HG03108 (cell line): ENCODE results near the gene MAP2K6.

Experiments used
- ATAC-seq: cut with Tn5 transposase; IDR thresholded peaks from one replicate; pipeline ENCODE4 v1.9.1; 2021; ENCODE audit warnings: moderate library complexity; ENCODE audit not compliant: unreplicated experiment

The MAP2K6 gene

DNA sequence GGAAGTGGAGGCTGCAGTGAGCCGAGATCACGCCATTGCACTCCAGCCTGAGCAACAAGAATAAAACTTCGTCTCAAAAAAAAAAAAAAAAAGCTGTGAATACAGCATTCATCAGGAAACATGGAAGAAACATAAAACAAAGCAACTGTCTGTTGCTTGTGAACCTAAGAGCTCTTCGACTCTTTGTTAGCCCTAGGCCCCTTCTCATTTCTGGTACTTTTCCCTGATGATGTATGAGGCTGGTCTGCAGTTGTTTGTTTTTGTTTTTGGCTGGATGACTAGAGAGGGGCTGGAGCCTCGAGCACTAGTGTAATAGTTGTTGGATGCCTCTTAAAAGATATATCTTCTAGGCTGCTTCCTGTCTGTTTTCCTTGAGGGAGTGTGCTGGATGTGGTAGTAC lies 113.5 kb downstream of the MAP2K6 start:
- no peak for ATAC-seq

GRCh38 chr17:69533481-69534234 lies 119.2 kb downstream of the MAP2K6 start:
- no peak for ATAC-seq

- ATAC-seq, result no peak
Measured at GRCh38 chr17:69534235-69534621, 119.7 kb downstream of the MAP2K6 start.

DNA sequence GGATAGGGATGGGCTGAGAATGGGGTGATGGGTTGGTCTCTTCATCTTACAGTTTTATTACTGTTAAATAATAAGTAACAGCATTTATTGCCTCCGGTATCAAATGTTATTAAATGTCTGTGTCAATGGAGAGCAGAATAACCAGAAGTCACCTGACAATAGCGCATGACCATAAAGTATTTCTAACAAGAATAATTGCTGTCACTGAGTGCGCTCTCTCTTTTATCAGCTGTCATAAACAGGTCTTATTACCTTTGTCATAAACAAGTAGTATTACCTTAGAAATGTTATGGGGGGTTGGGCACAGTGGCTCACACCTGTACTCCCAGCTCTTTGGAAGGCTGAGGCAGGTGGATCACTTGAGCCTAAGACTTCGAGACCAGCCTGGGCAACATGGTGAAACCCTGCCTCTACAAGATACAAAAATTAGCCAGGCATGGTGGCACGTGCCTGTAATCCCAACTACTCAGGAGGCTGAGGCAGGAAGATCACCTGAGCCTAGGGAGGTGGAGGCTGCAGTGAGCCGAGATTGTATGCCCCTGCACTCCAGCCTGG lies 120.6 kb downstream of the MAP2K6 start:
- ATAC-seq, result no peak

- ATAC-seq, result no peak
Measured at GRCh38 chr17:69538795-69539194, 124.3 kb downstream of the MAP2K6 start.

DNA sequence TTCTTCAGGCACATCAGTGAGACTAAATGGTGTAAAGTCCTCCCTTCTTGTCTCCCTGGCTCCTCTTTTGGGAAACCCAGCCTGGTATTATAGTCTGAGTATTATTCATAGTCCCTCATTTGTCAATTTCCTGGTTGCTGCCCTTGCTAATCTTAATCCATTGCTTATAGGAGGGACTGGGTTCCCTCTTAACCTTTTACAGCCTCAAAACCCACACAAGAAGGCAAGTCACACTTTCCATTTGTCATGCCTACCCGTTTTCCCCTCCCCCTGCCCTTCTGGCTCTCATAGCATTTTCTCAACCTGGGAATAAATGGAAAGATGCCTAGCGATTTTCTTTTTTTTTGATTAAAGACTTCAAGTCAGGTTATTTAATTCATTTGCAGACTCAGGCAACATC lies 124.8 kb downstream of the MAP2K6 start:
- ATAC-seq, result no peak

- no peak for ATAC-seq
Measured at GRCh38 chr17:69539781-69540319, 125.4 kb downstream of the MAP2K6 start.

DNA sequence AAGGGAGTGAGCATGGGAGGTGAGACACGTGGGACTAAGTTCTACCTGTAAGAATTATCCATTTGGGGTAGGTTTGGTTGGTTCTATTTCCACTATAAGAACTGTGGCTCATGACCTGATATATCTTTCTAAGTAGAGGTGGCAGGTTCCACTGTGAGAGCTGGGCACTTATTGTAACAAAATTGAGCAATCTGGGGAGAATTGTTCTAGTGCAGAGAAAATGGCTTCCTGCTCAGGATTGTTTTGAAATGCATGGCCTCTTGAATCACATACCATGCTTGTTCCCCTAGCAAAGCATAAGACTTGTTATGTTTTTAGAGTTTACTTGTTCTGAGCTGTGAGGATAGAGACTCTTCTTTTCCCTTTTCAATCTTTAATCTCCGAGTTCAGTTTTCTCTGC lies 125.9 kb downstream of the MAP2K6 start:
- no peak for ATAC-seq

- no peak for ATAC-seq
Measured at GRCh38 chr17:69547230-69547629, 132.7 kb downstream of the MAP2K6 start.

- ATAC-seq, result no peak
Measured at GRCh38 chr17:69547947-69548346, 133.4 kb downstream of the MAP2K6 start.

GRCh38 chr17:69551212-69552010 lies 136.9 kb downstream of the MAP2K6 start:
- no peak for ATAC-seq

GRCh38 chr17:69552986-69553667 lies 138.6 kb downstream of the MAP2K6 start:
- no peak for ATAC-seq

- ATAC-seq, result no peak
Measured at GRCh38 chr17:69555056-69555455, 140.6 kb downstream of the MAP2K6 start.

- ATAC-seq, result no peak
Measured at GRCh38 chr17:69557339-69557738, 142.8 kb downstream of the MAP2K6 start.

GRCh38 chr17:69558796-69559195 lies 144.3 kb downstream of the MAP2K6 start:
- no peak for ATAC-seq

DNA sequence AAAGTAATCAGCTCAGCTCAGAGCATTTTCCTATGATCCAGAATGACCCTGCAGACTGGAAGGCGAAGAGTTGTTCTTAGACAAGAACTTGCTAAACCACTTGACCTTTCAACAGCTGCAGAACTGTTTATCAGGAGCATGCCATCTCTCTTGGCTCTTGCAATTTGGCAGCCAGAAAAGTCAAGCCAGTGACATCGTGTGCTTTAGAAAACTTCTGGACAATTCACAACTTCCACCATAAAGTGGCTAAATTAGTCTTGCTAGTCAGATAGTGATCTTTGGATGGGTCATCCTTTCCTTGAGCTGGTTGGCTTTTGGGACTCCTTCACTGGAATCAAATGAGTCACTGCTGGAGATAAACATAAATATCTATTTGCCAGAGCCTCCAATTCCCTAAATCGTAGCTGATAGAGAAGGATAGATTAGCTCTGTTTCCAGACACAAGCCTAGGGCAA lies 146.5 kb downstream of the MAP2K6 start:
- no peak for ATAC-seq

DNA sequence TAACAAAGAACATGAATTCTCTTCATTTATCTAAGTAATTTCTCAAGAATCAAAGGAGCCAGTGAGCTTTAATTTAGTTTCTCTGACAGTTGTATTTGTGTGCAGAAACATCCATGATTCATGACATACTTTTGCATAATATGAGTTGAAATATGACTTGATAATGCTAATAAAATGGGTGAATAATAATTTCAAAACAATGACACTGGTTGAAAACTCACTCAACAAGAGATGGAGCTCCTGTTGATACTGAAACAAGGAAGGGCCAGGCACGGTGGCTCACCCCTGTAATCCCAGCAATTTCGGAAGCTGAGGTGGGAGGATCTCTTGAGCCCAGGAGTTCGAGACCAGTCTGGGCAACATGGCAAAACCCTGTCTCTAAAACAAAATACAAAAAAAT lies 147.0 kb downstream of the MAP2K6 start:
- no peak for ATAC-seq

- ATAC-seq, result no peak
Measured at GRCh38 chr17:69565447-69565846, 150.9 kb downstream of the MAP2K6 start.

DNA sequence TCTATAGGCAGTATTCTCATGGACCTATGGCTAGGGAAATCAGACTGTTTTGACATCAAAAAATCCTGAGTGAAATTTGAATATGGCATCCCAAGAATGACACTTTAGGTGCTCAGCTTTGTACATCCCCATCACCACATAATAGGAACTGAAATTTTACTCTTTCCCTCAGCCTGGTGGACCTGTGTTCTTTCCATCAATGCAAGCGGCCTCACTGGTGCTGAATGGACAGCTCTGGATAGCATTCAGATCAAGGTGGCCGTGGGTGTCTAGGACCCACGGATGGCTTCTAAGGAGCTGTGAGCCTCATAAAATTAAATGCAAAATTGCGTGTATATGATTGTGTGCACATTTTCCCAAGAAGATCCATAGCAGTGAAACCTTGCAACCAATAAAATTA lies 152.6 kb downstream of the MAP2K6 start:
- ATAC-seq, result no peak

DNA sequence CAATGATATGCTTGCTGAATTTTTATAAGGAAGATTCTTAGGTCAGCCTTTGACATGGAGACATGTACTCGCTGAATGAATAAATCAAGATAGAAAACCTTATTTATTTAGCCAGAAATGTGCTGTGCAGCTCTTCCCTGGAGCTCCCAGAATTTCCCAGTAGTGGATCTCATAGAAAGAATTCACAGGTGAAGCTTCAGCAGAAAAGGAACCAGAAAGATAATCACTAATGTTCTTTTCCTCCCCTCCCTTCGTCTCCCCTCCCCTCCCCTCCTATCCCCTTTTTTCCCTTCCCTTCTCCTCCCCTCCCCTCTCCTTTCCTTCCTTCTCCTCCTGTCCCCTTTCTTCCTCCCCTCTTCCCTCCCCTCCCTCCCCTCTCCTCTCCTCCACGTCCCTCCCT lies 158.2 kb downstream of the MAP2K6 start:
- ATAC-seq, result no peak

DNA sequence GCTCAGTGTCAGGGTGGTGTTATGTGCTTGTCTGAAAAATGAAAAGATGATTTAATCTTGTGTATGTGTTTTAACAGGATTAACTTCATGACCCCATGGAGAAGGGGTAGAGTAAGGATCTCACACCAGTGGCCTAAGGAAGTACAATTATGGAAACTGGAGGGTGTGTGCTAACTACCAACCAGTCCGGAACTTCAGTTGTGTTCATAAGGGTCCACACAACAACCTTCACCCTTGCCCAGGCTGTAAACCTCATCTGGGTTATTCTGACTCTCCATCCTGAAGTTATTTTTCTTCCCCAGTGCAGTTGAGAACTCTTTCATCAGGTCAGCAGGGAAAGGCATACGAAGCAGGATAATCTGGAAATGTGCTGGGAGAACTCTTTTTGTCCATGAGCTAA lies 158.9 kb downstream of the MAP2K6 start:
- no peak for ATAC-seq
